Measurements from ENCODE around the gene UNC45A.
"Not testable (repeated sequence)": the region's sequence is repeated elsewhere in the genome, so short reads cannot be mapped to it uniquely, and the experiment has no call there.

Gene UNC45A

GRCh38 chr15:90914305-90915080, 20.6 kb upstream of the UNC45A start:
- peaks cover 8% of the 10 kb centered on the region for H3K36me3 ChIP-seq (ENCODE audit: control insufficient read depth, low read depth, low read length)
- no peak overlapping the region for H3K9ac ChIP-seq (ENCODE audit: low read length)

GRCh38 chr15:90915216-90915807, 19.8 kb upstream of the UNC45A start:
- Histone ChIP-seq H3K9ac (ENCODE audit: low read length) (no peak overlapping the region), H3K4me3 (ENCODE audit: low read length) (no peak overlapping the region), H3K27ac (ENCODE audit: low read length) (no peak overlapping the region), H3K36me3 (ENCODE audit: control insufficient read depth, low read depth, low read length) (peaks cover 16% of the 10 kb centered on the region), H3K27me3 (ENCODE audit: control insufficient read depth, insufficient read depth, low read length) (no peaks in the 10 kb centered on the region), H3K9me3 (ENCODE audit: control insufficient read depth, low read depth, low read length) (no peaks in the 10 kb centered on the region), H3K4me1 (ENCODE audit: control insufficient read depth, low read depth, low read length) (no peaks in the 10 kb centered on the region)

More at GRCh38 chr15:90914305-90915080, 20.6 kb upstream of the UNC45A start:
- no peaks in the 10 kb centered on the region for H3K9me3 ChIP-seq (ENCODE audit: control insufficient read depth, low read depth, low read length)
- no peaks in the 10 kb centered on the region for H3K27me3 ChIP-seq (ENCODE audit: control insufficient read depth, insufficient read depth, low read length)
- no peaks in the 10 kb centered on the region for H3K4me1 ChIP-seq (ENCODE audit: control insufficient read depth, low read depth, low read length)
- H3K27ac ChIP-seq (ENCODE audit: low read length): no peak overlapping the region
- H3K4me3 ChIP-seq (ENCODE audit: low read length): no peak overlapping the region

GRCh38 chr15:90915808-90916440, 19.2 kb upstream of the UNC45A start:
- Histone ChIP-seq H3K36me3 (ENCODE audit: control insufficient read depth, low read depth, low read length) (peaks cover 18% of the 10 kb centered on the region), H3K4me3 (ENCODE audit: low read length) (no peak overlapping the region), H3K9ac (ENCODE audit: low read length) (no peak overlapping the region), H3K27me3 (ENCODE audit: control insufficient read depth, insufficient read depth, low read length) (no peaks in the 10 kb centered on the region), H3K4me1 (ENCODE audit: control insufficient read depth, low read depth, low read length) (no peaks in the 10 kb centered on the region), H3K9me3 (ENCODE audit: control insufficient read depth, low read depth, low read length) (no peaks in the 10 kb centered on the region), H3K27ac (ENCODE audit: low read length) (no peak overlapping the region)

DNA sequence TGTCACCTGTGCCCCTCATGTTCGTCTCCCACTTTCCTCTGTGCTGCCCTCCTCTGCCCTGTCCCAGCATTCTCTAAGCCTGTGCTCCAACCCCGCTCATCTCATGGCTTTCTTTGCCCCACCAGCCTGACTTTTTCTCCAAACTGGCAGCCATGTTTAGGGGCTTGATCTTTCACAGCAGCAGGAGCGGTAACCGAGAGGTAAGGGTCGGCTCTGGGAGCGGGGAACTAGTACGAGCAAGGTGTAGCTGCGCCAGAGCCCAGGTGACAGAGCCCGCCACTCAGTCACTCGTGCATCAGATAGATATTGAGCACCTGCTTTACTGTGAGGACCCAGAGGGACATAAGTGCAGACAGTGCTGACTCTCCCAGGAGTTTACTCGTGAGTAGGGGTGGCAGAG, 18.6 kb upstream of the UNC45A start:
- Histone ChIP-seq H3K27ac (ENCODE audit: low read length) (no peak overlapping the region), H3K9ac (ENCODE audit: low read length) (no peak overlapping the region), H3K4me3 (ENCODE audit: low read length) (no peak overlapping the region), H3K4me1 (ENCODE audit: control insufficient read depth, low read depth, low read length) (no peaks in the 10 kb centered on the region), H3K36me3 (ENCODE audit: control insufficient read depth, low read depth, low read length) (peaks cover 18% of the 10 kb centered on the region), H3K9me3 (ENCODE audit: control insufficient read depth, low read depth, low read length) (no peaks in the 10 kb centered on the region), H3K27me3 (ENCODE audit: control insufficient read depth, insufficient read depth, low read length) (no peaks in the 10 kb centered on the region)

GRCh38 chr15:90917569-90917968, 17.5 kb upstream of the UNC45A start:
- Histone ChIP-seq H3K9me3 (ENCODE audit: control insufficient read depth, low read depth, low read length) (no peaks in the 10 kb centered on the region), H3K4me3 (ENCODE audit: low read length) (no peak overlapping the region), H3K27me3 (ENCODE audit: control insufficient read depth, insufficient read depth, low read length) (no peaks in the 10 kb centered on the region), H3K4me1 (ENCODE audit: control insufficient read depth, low read depth, low read length) (no peaks in the 10 kb centered on the region), H3K9ac (ENCODE audit: low read length) (no peak overlapping the region), H3K27ac (ENCODE audit: low read length) (no peak overlapping the region), H3K36me3 (ENCODE audit: control insufficient read depth, low read depth, low read length) (peaks cover 18% of the 10 kb centered on the region)

GRCh38 chr15:90918034-90918788, 16.9 kb upstream of the UNC45A start:
- no peaks in the 10 kb centered on the region for H3K9me3 ChIP-seq (ENCODE audit: control insufficient read depth, low read depth, low read length)
- no peak overlapping the region for H3K4me3 ChIP-seq (ENCODE audit: low read length)
- H3K27me3 ChIP-seq (ENCODE audit: control insufficient read depth, insufficient read depth, low read length): no peaks in the 10 kb centered on the region
- peaks cover 18% of the 10 kb centered on the region for H3K36me3 ChIP-seq (ENCODE audit: control insufficient read depth, low read depth, low read length)
- no peaks in the 10 kb centered on the region for H3K4me1 ChIP-seq (ENCODE audit: control insufficient read depth, low read depth, low read length)
- H3K27ac ChIP-seq (ENCODE audit: low read length): no peak overlapping the region
- no peak overlapping the region for H3K9ac ChIP-seq (ENCODE audit: low read length)

- Histone ChIP-seq H3K36me3 (ENCODE audit: control insufficient read depth, low read depth, low read length) (peaks cover 18% of the 10 kb centered on the region), H3K9ac (ENCODE audit: low read length) (no peak overlapping the region), H3K4me3 (ENCODE audit: low read length) (no peak overlapping the region), H3K9me3 (ENCODE audit: control insufficient read depth, low read depth, low read length) (no peaks in the 10 kb centered on the region), H3K27me3 (ENCODE audit: control insufficient read depth, insufficient read depth, low read length) (no peaks in the 10 kb centered on the region), H3K4me1 (ENCODE audit: control insufficient read depth, low read depth, low read length) (no peaks in the 10 kb centered on the region), H3K27ac (ENCODE audit: low read length) (no peak overlapping the region)
These were observed 16.2 kb upstream of the UNC45A start for GRCh38 chr15:90918835-90919234.

GRCh38 chr15:90921887-90922286, 13.2 kb upstream of the UNC45A start:
- H3K4me3 ChIP-seq (ENCODE audit: low read length): no peak overlapping the region
- no peaks in the 10 kb centered on the region for H3K9me3 ChIP-seq (ENCODE audit: control insufficient read depth, low read depth, low read length)
- no peak overlapping the region for H3K9ac ChIP-seq (ENCODE audit: low read length)
- H3K4me1 ChIP-seq (ENCODE audit: control insufficient read depth, low read depth, low read length): no peaks in the 10 kb centered on the region
- peaks cover 16% of the 10 kb centered on the region for H3K36me3 ChIP-seq (ENCODE audit: control insufficient read depth, low read depth, low read length)
- H3K27ac ChIP-seq (ENCODE audit: low read length): no peak overlapping the region
- no peaks in the 10 kb centered on the region for H3K27me3 ChIP-seq (ENCODE audit: control insufficient read depth, insufficient read depth, low read length)

DNA sequence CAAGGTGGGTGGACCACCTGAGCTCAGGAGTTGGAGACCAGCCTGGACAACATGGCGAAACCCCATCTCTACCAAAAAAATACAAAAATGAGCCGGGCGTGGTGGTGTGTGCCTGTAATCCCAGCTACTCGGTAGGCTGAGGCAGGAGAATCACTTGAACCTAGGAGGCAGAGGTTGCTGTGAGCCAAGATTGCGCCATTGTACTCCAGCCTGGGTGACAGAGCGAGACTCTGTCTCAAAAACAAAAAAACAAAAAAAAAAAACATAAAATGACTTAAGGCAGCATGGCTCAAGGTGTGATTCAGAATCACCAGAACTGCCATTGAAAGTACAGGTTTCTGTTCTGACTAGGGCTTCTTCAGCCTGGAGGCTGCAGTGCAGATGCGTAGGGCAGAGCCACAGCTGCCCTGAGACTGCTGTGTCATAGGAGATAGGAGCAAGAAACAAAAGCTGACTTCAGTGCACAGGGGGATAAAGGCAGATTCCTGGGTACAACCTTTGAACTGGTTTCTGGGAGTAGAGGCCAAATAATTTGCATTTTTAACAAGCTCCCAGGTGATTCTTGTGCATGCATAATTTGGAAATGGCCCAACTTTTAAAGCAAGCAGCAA, 12.3 kb upstream of the UNC45A start:
- not testable (repeated sequence) for H3K4me3 ChIP-seq (ENCODE audit: low read length); H3K9me3 ChIP-seq (ENCODE audit: control insufficient read depth, low read depth, low read length); H3K4me1 ChIP-seq (ENCODE audit: control insufficient read depth, low read depth, low read length); H3K27me3 ChIP-seq (ENCODE audit: control insufficient read depth, insufficient read depth, low read length); H3K9ac ChIP-seq (ENCODE audit: low read length); H3K27ac ChIP-seq (ENCODE audit: low read length)
- H3K36me3 ChIP-seq (ENCODE audit: control insufficient read depth, low read depth, low read length): peaks cover 16% of the 10 kb centered on the region

DNA sequence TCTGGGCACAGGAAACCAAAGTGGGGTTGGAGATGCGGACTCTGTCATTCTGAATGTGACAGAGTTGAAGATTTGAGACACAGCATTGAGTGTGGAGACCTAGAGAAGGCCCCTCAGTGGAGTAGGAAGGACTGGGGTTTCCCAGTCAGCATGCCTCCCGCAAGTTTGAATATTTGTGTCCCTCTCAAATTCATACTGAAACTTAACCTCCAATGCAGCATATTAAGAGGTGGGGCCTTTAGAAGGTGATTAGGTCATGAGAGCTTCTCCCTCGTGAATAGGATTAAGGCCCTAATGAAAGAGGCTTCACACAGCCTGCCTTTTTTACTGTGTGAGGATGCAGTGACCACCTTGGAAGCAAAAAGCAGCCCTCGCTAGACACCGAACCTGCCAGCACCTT, 10.7 kb upstream of the UNC45A start:
- no peaks in the 10 kb centered on the region for H3K4me1 ChIP-seq (ENCODE audit: control insufficient read depth, low read depth, low read length)
- peaks cover 11% of the 10 kb centered on the region for H3K36me3 ChIP-seq (ENCODE audit: control insufficient read depth, low read depth, low read length)
- no peaks in the 10 kb centered on the region for H3K9me3 ChIP-seq (ENCODE audit: control insufficient read depth, low read depth, low read length)
- H3K27ac ChIP-seq (ENCODE audit: low read length): no peak overlapping the region
- no peaks in the 10 kb centered on the region for H3K27me3 ChIP-seq (ENCODE audit: control insufficient read depth, insufficient read depth, low read length)
- no peak overlapping the region for H3K9ac ChIP-seq (ENCODE audit: low read length)
- no peak overlapping the region for H3K4me3 ChIP-seq (ENCODE audit: low read length)

- H3K36me3 ChIP-seq (ENCODE audit: control insufficient read depth, low read depth, low read length); H3K27me3 ChIP-seq (ENCODE audit: control insufficient read depth, insufficient read depth, low read length); H3K9ac ChIP-seq (ENCODE audit: low read length); H3K27ac ChIP-seq (ENCODE audit: low read length); H3K9me3 ChIP-seq (ENCODE audit: control insufficient read depth, low read depth, low read length); H3K4me3 ChIP-seq (ENCODE audit: low read length); H3K4me1 ChIP-seq (ENCODE audit: control insufficient read depth, low read depth, low read length): not testable (repeated sequence)
These were observed 8.3 kb upstream of the UNC45A start for GRCh38 chr15:90926766-90927165.
